Urinary bladder (tissue), 4 donors: ENCODE data around the gene KRTAP1-3. TPM values are rescaled to one million over a fixed set of nuclear protein-coding genes. Genes with fewer than 3 reads are reported as not detected.
"Not testable (repeated sequence)": the region's sequence is repeated elsewhere in the genome, so short reads cannot be mapped to it uniquely, and the experiment has no call there.

Source experiments
- DNase-seq: peaks from one replicate; pipeline ENCODE4 v3.0.0-alpha.2; 2015; ENCODE audit errors: extremely low spot score
- H3K27ac ChIP-seq: one replicate; pipeline ENCODE4 v1.5.1; 2013; ENCODE audit warnings: low read depth, mild to moderate bottlenecking, moderate library complexity
- H3K36me3 ChIP-seq: one replicate; pipeline ENCODE4 v1.6.1; 2013; ENCODE audit warnings: mild to moderate bottlenecking, moderate library complexity; ENCODE audit not compliant: insufficient read depth
- H3K4me1 ChIP-seq: one replicate; pipeline ENCODE4 v1.6.1; 2013; ENCODE audit warnings: mild to moderate bottlenecking, moderate library complexity; ENCODE audit not compliant: insufficient read depth
- H3K4me3 ChIP-seq: one replicate; pipeline ENCODE4 v1.5.1; 2013; ENCODE audit warnings: low read depth, low read length
- WGBS: extraction: QIAGEN DNeasy Blood & Tissue Kit; methylation state at CpG from one replicate; pipeline ENCODE4 v1.1.7; 2013; 5-methylcytosine and 5-hydroxymethylcytosine counted together
- polyA plus RNA-seq: library from polyadenylated mRNA; stranded (reverse); fragments of 200-250 nt; gene quantifications from one replicate; pipeline ENCODE4 v1.2.3, GENCODE V29; 2013
- total RNA-seq: library from RNA; depleted of rRNA; stranded (reverse); fragments of >200 nt; gene quantifications from one replicate; pipeline ENCODE4 v1.2.3, GENCODE V29; 2014
- donor health status: healthy with polysubstance abuse.
- donor health status: healthy.

The KRTAP1-3 gene
- total and polyA plus RNA-seq, 2 donors: not detected

- Histone ChIP-seq H3K27ac (no peak overlapping the region), H3K36me3 (no peaks in the 10 kb centered on the region), H3K4me1 (no peaks in the 10 kb centered on the region), H3K4me3 (no peak overlapping the region)
- no peak for DNase-seq
- 65% methylated on average over 1 of the region's 1 CpG for WGBS
Measured at GRCh38 chr17:41061964-41062363, 27.3 kb upstream of the KRTAP1-3 start.

DNA sequence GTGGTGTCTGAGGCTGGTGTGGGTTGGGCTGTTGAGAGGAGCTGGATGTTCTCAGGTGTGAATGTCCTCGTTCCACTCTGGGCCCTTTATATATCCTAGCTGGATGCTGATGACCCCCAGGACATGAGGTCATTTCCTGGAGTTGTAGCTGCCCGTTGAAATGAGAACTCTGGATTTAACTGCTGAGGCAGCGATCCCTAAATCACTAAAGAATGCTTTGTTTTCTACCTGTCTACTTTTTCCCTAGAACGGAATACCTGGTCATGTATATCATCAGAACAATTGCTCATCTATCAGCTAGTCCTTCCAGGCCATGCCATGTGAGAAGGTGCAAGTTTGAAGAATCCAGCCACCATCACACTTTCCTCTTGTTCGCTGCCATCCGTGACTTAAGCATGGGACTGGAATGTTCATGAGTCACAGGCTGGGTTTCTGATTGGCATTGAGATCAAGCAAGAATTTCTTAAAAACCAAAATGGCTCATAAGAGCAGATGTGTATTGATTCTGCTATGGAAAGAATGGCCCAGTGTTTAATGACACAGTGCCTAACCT lies 25.5 kb upstream of the KRTAP1-3 start, which contains the start of gene KRTAP2-3:
Gene KRTAP2-3, minus strand, starts transcription at position 63 of the 553 bp plus-strand sequence. CDS start 64 bp downstream, outside the sequence.
- 66% methylated on average over 6 of the region's 6 CpGs for WGBS
- no peak for DNase-seq
- Histone ChIP-seq H3K36me3 (no peaks in the 10 kb centered on the region), H3K27ac (no peak within 1 kb of the TSS), H3K4me1 (no peaks in the 10 kb centered on the region), H3K4me3 (no peak within 1 kb of the TSS)

DNA sequence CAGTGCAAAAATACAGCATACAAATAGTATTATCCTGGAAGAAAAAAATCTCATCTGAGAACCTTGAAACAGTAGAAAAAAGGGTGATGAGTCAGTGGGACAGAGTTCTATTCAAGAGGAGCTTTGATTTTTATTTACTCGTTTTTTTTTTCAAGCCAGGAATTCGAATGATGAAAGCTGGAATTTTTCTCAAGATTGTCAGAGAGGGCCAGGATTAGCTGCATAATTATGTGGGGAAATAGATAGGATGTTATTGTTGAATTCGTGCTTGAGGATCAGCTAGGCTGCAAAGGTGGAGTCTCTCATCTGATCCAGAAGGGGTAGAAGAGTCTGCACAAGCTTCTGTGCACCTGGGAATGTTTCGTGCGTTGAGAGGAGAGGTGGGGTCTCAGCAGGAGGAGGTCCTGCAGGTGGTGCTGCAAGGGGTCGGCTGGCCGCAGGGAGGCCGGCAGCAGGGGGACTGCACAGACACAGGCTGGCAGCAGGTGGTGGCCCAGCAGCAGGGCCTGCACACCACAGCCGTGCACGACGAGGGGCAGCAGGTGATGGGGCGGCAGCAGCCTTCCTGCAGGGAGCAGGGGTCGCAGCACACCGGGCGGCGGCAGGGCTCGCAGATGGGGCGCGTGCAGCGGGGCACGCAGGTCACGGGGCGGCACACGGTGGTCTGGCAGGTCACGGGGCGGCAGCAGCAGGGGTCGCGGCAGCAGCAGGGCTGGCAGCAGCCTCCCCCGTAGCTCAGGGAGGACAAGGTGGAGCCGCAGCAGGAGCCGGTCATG lies 24.8 kb upstream of the KRTAP1-3 start:
- H3K4me3 ChIP-seq, H3K4me1 ChIP-seq, DNase-seq, H3K27ac ChIP-seq, H3K36me3 ChIP-seq: not testable (repeated sequence)
- 22% methylated on average over 11 of the region's 31 CpGs for WGBS

GRCh38 chr17:41058741-41059140 lies 24.1 kb upstream of the KRTAP1-3 start:
- no peak for DNase-seq
- H3K4me1 ChIP-seq: no peaks in the 10 kb centered on the region
- no peak overlapping the region for H3K27ac ChIP-seq
- WGBS: 81% methylated on average over 5 of the region's 5 CpGs
- H3K4me3 ChIP-seq: no peak overlapping the region
- H3K36me3 ChIP-seq: no peaks in the 10 kb centered on the region

- no peak for DNase-seq
- no peaks in the 10 kb centered on the region for H3K36me3 ChIP-seq
- no peak overlapping the region for H3K27ac ChIP-seq
- no peaks in the 10 kb centered on the region for H3K4me1 ChIP-seq
- 96% methylated on average over 1 of the region's 1 CpG for WGBS
- no peak overlapping the region for H3K4me3 ChIP-seq
Measured at GRCh38 chr17:41057547-41057946, 22.9 kb upstream of the KRTAP1-3 start.

- not testable (repeated sequence) for H3K4me1 ChIP-seq, H3K4me3 ChIP-seq, H3K36me3 ChIP-seq, DNase-seq, H3K27ac ChIP-seq
- WGBS: 60% methylated on average over 1 of the region's 6 CpGs
Measured at GRCh38 chr17:41055130-41055529, 20.5 kb upstream of the KRTAP1-3 start, which contains the start of gene KRTAP2-2. Gene KRTAP2-2, minus strand, starts transcription at chr17:41055230. Its CDS starts 19 bp downstream, at chr17:41055211.

DNA sequence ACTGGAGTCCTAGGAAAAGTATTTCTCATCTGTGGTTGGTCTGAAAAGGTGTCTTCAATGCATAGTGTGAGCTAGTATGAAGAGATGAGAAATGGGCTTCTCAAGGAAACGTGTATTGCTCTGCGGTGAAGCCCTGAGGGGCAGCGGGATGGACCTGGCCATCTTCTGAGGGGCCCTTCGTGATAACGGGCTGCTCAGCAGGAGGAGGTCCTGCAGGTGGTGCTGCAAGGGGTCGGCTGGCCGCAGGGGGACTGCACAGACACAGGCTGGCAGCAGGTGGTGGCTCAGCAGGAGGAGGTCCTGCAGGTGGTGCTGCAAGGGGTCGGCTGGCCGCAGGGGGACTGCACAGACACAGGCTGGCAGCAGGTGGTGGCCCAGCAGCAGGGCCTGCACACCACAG lies 19.9 kb upstream of the KRTAP1-3 start:
- not testable (repeated sequence) for H3K4me3 ChIP-seq, H3K27ac ChIP-seq, DNase-seq, H3K36me3 ChIP-seq, H3K4me1 ChIP-seq
- 81% methylated on average over 9 of the region's 9 CpGs for WGBS

- no peaks in the 10 kb centered on the region for H3K36me3 ChIP-seq
- DNase-seq: no peak
- WGBS: 88% methylated on average over 4 of the region's 4 CpGs
- H3K4me3 ChIP-seq: no peak overlapping the region
- no peaks in the 10 kb centered on the region for H3K4me1 ChIP-seq
- H3K27ac ChIP-seq: no peak overlapping the region
Measured at GRCh38 chr17:41054025-41054424, 19.4 kb upstream of the KRTAP1-3 start.

DNA sequence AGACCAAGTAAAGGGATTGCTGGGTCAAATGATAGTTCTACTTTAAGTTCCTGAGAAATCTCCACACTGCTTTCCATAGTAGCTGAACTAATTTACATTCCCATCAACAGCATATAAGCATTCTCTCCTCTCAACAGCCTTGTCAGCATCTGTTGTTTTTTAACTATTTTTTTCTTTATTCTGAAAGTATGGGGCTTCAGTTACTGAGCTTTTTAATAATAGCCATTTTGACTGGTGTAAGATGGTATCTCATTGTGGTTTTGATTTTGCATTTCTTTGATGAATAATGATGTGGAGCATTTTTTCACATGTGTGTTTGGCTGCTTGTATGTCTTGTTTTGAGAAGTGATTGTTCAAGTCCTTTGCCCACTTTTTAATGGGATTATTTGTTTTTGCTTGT lies 17.9 kb upstream of the KRTAP1-3 start:
- H3K36me3 ChIP-seq: no peaks in the 10 kb centered on the region
- no peak overlapping the region for H3K4me3 ChIP-seq
- H3K4me1 ChIP-seq: no peaks in the 10 kb centered on the region
- no peak overlapping the region for H3K27ac ChIP-seq
- no peak for DNase-seq

- WGBS: 49% methylated on average over 2 of the region's 2 CpGs
- no peak overlapping the region for H3K27ac ChIP-seq
- no peaks in the 10 kb centered on the region for H3K36me3 ChIP-seq
- DNase-seq: no peak
- H3K4me3 ChIP-seq: no peak overlapping the region
- no peaks in the 10 kb centered on the region for H3K4me1 ChIP-seq
Measured at GRCh38 chr17:41049110-41049509, 14.4 kb upstream of the KRTAP1-3 start.

- no peak for DNase-seq
- no peak overlapping the region for H3K27ac ChIP-seq
- H3K4me1 ChIP-seq: no peaks in the 10 kb centered on the region
- WGBS: 52% methylated on average over 7 of the region's 7 CpGs
- no peaks in the 10 kb centered on the region for H3K36me3 ChIP-seq
- no peak overlapping the region for H3K4me3 ChIP-seq
Measured at GRCh38 chr17:41048441-41048840, 13.8 kb upstream of the KRTAP1-3 start.

- H3K4me3 ChIP-seq, H3K27ac ChIP-seq, H3K4me1 ChIP-seq, DNase-seq, H3K36me3 ChIP-seq: not testable (repeated sequence)
- 53% methylated on average over 10 of the region's 33 CpGs for WGBS
Measured at GRCh38 chr17:41046735-41047465, 12.2 kb upstream of the KRTAP1-3 start, which contains the start of gene KRTAP2-1. Gene KRTAP2-1, minus strand, starts transcription at chr17:41047316. Its CDS starts 49 bp downstream, at chr17:41047267.

DNA sequence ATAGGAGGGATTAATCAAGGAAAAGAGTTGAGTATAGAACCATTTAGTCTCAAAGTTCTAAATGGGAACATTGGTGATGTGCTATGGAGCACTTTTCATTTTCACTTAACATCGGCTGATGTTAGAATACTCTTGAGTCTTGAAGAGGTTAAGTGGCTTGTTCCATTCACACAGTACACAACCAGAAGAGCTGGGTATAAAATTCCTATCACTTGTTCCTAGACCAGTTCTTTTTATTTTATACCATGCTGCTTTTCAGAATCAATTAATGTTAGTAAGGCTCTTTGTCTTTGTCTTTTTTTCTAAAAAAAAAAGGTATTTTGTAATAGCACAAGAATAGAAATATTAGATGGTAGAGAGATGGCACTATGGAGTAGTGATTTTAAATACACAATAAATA lies 8.3 kb upstream of the KRTAP1-3 start:
- no peaks in the 10 kb centered on the region for H3K4me1 ChIP-seq
- WGBS: 97% methylated on average over 1 of the region's 1 CpG
- H3K4me3 ChIP-seq: no peak overlapping the region
- no peaks in the 10 kb centered on the region for H3K36me3 ChIP-seq
- no peak overlapping the region for H3K27ac ChIP-seq
- no peak for DNase-seq
